NCI-H1417 treated with DMSO at 0.1 percent for 48 hours (cell line): ENCODE measurements around the gene BCL7B.
"Not testable (repeated sequence)": the region's sequence is repeated elsewhere in the genome, so short reads cannot be mapped to it uniquely, and the experiment has no call there.

Experiments
- DNase-seq: peaks from one replicate; lab custom pipeline; 2025; lab: John Stamatoyannopoulos, UW

The BCL7B gene

DNA sequence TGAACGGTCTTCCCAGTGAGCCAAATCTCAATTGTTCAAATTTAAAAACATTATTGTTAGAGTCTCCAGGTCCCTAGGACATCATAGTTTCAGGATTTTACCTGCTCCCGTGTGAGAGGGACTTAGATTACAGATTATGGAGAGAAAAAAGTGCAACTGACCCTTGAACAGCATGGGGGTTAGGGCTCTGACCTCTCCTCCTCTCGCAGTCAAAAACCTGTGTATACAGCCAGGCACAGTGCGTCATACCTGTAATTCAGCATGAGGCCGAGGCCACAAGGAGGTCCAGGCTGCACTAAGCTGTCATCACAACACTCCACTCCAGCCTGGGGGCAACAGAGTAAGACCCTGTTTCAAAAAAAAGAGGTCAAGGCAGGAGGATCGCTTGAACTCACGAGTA, 60.9 kb downstream of the BCL7B start:
- DNase-seq = no peak

DNA sequence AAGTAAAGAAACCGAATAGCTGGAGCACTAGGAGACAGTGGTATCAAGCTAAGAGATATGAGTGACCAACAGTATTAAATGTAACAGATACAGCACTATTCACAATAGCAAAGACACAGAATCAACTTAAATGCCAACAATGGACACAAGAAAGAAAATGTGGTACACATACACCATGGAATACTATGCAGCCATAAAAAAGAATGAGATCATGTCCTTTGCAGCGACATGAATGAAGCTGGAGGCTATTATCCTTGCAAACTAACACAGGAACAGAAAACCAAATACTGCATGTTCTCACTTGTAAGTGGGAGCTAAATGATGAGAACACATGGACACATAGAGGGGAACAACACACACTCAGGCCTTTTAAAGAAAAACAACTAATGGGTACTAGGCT, 62.0 kb downstream of the BCL7B start:
- not testable (repeated sequence) for DNase-seq

DNA sequence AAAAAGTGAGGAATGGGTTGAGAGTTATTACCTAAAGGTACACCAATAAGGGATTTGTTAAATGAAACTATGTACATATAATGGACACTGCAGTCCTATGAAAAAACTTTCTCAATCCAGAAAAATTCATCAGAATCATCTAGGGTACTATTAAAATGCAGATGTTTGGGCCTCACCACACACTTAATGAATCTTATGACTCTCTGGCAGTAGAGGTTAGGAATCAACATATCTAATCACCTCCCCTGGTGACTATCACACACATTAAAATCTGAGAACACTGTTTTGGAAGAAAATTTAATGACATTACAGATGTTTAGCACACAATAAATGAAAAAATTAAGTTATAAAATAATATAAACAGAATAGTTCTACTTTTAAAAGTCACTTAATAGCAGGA, 67.5 kb downstream of the BCL7B start:
- DNase-seq = no peak

DNA sequence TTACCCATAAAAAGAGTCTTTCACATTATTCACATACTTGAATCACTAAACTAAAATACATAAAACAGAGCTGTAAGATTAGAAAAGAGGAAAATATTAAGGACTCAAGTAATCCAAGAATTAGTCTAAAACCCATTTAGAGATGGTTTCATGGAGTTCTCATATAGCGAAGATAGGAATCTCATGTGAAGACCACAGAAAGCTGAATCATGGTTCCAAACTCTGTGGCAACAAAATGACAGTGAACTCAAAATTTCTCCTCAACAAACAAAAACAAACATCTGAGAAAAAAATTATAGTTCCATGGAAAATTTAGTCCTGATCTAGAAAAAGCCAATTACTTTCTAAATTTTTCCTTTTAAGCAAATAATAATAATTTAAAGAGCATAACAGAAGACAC, 70.0 kb downstream of the BCL7B start:
- DNase-seq = no peak
